ENCODE measurements around the gene MYH2.

The MYH2 gene

GRCh38 chr17:10513299-10514067 is 36.0 kb downstream of the MYH2 start:
- no peak for DNase-seq

DNA sequence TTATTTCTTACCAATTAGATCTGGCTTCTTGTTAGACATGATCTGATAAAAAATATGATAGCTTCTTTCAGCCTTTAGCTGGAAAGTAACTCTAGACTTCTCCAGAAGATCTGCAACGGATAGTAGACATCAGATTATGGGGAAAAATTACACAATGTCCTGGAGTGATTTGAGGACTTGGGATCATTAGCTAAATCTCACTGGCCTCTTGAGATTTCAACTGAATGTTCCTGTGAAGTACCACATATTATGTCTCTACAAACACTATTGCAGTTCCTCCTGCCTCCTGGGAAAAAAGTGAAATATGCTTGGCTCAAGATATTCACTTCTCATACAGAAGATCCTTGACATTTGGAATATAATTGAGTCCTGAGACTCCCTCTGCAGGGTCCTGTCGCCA is 36.6 kb downstream of the MYH2 start:
- no peak for DNase-seq

- DNase-seq: no peak
These were observed 49.5 kb downstream of the MYH2 start for GRCh38 chr17:10499950-10500349.

DNA sequence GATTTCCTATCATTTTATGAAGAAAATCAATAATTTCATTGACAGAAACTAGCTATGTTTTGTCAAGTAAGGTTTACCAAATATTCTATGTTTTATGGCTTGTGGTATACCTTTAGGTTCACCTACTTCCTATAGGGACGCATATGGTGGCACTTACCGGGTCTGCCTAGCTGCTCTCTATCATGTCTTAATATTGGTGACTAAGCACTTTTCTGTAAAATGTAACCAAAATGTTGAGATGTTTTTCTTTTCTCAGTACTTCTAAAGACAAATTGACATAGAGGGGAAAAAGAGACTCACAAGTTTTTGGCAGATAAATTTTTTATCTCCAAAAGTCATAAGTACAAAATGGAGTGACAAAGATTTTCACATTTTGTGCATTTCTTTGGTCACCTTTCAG is 57.5 kb downstream of the MYH2 start:
- DNase-seq: no peak

GRCh38 chr17:10482252-10482651 is 67.2 kb downstream of the MYH2 start:
- no peak for DNase-seq

DNA sequence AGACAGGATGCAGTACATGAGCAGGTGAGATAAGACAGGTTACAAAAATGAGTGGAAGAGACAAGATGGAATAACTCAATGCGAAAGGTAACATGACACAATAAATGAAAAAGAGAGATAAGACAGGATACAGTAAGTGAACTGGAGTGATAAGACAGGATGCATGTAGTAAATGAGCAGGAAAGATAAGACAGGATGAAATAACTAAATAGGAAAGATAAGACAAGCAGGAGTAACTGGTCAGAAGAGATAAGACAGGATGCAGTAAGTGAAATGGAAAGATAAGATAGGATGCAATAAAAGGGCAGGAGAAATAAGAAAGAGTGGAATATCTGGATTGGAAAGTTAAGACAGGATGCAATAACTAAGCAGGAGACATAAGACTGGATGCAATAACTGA is 71.8 kb downstream of the MYH2 start:
- DNase-seq: no peak

DNA sequence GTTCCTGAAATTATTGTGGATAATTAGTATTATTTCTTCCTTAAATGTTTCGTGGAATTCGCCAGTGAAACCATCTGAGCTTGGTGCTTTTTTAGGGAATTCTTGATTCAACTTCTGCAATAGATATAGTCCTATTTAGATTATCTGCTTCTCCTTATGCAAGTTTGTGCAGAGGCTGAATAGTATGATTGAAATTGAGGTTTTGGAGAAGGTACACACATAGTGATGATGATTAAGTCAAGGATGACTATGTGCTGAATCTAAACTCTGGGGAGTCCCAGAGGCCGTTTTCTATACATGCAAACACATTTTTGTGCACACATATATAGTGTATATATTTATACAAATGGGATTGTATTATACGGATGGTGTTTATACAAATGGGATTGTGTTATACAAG is 74.9 kb downstream of the MYH2 start:
- DNase-seq: no peak

DNA sequence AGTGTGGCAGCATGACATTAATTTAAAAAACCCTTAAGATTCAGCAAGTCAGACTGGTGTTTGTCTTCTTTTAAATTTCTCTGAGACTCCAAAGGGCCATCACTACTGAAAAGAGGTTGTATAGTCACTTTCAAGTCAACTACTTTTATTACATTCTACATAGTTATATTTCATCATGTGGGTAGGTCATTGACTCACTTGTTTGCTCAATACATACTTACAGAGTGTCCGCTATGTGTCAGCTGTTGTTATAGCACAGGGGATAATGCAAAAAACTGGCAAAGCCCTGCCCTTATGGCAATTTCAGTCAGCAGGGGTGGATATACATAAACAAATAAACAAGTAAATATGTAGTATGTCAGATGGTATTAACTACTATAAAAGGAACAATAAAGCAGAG is 77.6 kb downstream of the MYH2 start:
- no peak for DNase-seq

Measured in GDM1 (cell line).